ENCODE measurements around the gene GPANK1. TPM values are rescaled to one million over a fixed set of nuclear protein-coding genes. Genes with fewer than 3 reads are reported as not detected.

GPANK1 gene
- total RNA-seq, 1 donor from 2014 or later: 19.2 TPM

DNA sequence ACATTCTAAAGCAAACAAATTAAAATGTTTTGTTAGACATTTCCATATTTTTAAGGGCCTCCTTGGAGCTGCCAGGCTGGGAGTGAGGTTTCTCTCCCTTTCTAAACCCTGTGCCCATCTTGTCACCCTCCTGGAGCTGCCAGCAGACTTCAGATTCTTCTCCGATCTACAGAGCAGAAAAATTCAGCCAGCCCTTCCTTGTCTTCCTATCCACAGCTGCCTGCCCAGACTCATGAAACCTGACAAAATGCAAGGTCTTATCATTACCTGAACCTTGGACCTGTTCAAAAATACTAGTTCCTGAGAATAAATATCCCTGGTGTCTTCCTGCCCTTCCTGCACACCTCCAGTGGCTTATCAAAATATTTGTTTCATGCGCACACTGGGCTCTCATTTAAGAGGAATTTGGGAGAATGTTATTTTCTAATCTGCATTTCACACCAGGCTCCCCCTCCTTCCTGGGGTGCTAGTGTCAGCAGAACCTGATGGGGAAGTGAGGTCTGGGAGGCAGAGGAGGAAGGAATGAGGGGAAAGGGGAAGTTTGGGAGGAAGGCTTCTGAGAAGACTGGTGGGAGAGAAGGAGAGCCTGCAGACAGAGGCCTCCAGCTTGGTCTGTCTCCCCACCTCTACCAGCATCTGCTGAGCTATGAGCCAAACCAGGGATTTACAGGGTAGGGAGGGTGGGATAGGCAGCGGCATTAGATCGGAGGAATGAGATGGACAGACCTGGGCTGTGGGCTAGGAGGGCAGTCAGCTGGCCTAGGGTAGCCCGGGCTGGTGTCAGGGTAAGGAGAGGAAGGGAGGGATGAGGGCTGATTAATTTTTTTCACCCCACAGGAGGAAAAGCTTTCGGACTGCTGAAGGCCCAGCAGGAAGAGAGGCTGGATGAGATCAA lies 49.9 kb downstream of the GPANK1 start, which contains the start of gene AIF1:
TSS of gene AIF1 (plus strand) at position 551 of the 895 bp plus-strand sequence. CDS start at position 647, 96 bp downstream.
- no peak for DNase-seq
- TF ChIP-seq, protein P1, sequence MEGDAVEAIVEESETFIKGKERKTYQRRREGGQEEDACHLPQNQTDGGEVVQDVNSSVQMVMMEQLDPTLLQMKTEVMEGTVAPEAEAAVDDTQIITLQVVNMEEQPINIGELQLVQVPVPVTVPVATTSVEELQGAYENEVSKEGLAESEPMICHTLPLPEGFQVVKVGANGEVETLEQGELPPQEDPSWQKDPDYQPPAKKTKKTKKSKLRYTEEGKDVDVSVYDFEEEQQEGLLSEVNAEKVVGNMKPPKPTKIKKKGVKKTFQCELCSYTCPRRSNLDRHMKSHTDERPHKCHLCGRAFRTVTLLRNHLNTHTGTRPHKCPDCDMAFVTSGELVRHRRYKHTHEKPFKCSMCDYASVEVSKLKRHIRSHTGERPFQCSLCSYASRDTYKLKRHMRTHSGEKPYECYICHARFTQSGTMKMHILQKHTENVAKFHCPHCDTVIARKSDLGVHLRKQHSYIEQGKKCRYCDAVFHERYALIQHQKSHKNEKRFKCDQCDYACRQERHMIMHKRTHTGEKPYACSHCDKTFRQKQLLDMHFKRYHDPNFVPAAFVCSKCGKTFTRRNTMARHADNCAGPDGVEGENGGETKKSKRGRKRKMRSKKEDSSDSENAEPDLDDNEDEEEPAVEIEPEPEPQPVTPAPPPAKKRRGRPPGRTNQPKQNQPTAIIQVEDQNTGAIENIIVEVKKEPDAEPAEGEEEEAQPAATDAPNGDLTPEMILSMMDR (IDR thresholded peaks at IDR 0.05; ENCODE audit: borderline replicate concordance): no peak
- peak within 1 kb of the TSS; percentile 42 for H3K27ac ChIP-seq (replicated peaks)

DNA sequence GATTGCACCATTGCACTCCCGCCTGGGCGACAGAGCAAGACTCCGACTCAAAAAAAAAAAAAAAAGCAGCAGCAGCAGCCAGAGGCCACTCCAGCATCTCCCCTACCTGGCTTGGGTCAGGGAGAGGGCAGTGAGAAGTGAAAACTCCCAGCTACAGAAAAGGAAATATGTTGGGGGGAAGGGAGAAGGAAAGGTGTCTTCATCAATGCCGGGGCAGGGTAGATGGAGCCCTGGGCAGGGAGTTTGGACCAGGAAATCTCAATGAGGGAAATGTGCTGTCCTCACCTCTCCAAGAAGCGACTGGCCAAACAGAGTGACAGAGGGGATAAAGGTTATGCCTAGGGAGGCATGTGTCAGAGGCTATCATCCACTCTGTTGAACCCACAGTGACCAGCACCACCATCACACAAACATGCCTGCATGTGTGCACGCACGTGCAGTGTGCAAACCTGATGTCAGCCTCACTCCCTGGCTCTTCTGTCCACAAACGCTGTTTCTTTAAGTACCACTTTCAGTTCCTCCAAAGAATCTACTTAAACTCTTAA lies 50.6 kb downstream of the GPANK1 start:
- H3K27me3 ChIP-seq (ENCODE audit: low read depth): no peaks in the 10 kb centered on the region
- peak overlapping the region; percentile 42 for H3K27ac ChIP-seq (replicated peaks)
- DNase-seq: no peak
- H3K36me3 ChIP-seq: no peaks in the 10 kb centered on the region
- intact Hi-C loops (cut with micrococcal nuclease): no loop called here
- no peak overlapping the region for H3K4me3 ChIP-seq
- H3K4me1 ChIP-seq: peaks cover under 1% of the 10 kb centered on the region
- no peaks in the 10 kb centered on the region for H3K9me3 ChIP-seq (replicated peaks)
- TF ChIP-seq, protein P1 (IDR thresholded peaks at IDR 0.05; ENCODE audit: borderline replicate concordance): no peak

More for the DNA sequence above, 49.9 kb downstream of the GPANK1 start, which contains the start of gene AIF1:
- intact Hi-C loops (cut with micrococcal nuclease): no loop called here
- H3K4me1 ChIP-seq: peaks cover 6% of the 10 kb centered on the region
- no peaks in the 10 kb centered on the region for H3K9me3 ChIP-seq (replicated peaks)
- no peaks in the 10 kb centered on the region for H3K27me3 ChIP-seq (ENCODE audit: low read depth)
- no peaks in the 10 kb centered on the region for H3K36me3 ChIP-seq
- peak within 1 kb of the TSS; percentile 44 for H3K4me3 ChIP-seq

Small RNA genes within 50 kb of the gene (microRNA-seq; reads per million reads assigned to microRNA genes)
- gene MIR4646 (1.2 reads per million), gene MIR6832 (not detected)

Other genes with a start within 250 kb of the GPANK1 start
- gene MICB, start 166.9 kb downstream of the GPANK1 start, total RNA-seq: 1.1 TPM
- not detected for gene MCCD1, start 136.0 kb downstream of the GPANK1 start, total RNA-seq
- gene DDX39B, start 123.0 kb downstream of the GPANK1 start, total RNA-seq: 179 TPM
- 1.6 TPM for gene ATP6V1G2, start 118.4 kb downstream of the GPANK1 start, total RNA-seq
- 11.5 TPM for gene NFKBIL1, start 117.4 kb downstream of the GPANK1 start, total RNA-seq
- gene LTA, start 92.7 kb downstream of the GPANK1 start, total RNA-seq: not detected
- 0.47 TPM for gene TNF, start 89.4 kb downstream of the GPANK1 start, total RNA-seq
- gene LTB, start 82.6 kb downstream of the GPANK1 start, total RNA-seq: 0.25 TPM
- gene LST1, start 78.7 kb downstream of the GPANK1 start, total RNA-seq: 6.5 TPM
- not detected for gene NCR3, start 72.0 kb downstream of the GPANK1 start, total RNA-seq
- 15.2 TPM for gene AIF1, start 49.8 kb downstream of the GPANK1 start, total RNA-seq
- 82.4 TPM for gene PRRC2A, start 44.3 kb downstream of the GPANK1 start, total RNA-seq
- gene BAG6, start 12.3 kb downstream of the GPANK1 start, total RNA-seq: 260 TPM
- 2.4 TPM for gene APOM, start 9.1 kb downstream of the GPANK1 start, total RNA-seq
- 16.9 TPM for gene C6orf47, start 4.2 kb downstream of the GPANK1 start, total RNA-seq
- gene CSNK2B, start 1.1 kb upstream of the GPANK1 start, total RNA-seq: 105 TPM
- gene LY6G5B, start 5.0 kb upstream of the GPANK1 start, total RNA-seq: 4.4 TPM
- 1.5 TPM for gene LY6G5C, start 16.1 kb upstream of the GPANK1 start, total RNA-seq
- gene ABHD16A, start 38.3 kb upstream of the GPANK1 start, total RNA-seq: 29.6 TPM
- gene LY6G6F, start 41.9 kb upstream of the GPANK1 start, total RNA-seq: not detected
- not detected for gene LY6G6D, start 50.4 kb upstream of the GPANK1 start, total RNA-seq
- gene LY6G6C, start 56.7 kb upstream of the GPANK1 start, total RNA-seq: not detected
- 0.19 TPM for gene MPIG6B, start 58.4 kb upstream of the GPANK1 start, total RNA-seq
- gene DDAH2, start 64.3 kb upstream of the GPANK1 start, total RNA-seq: 36.1 TPM
- gene CLIC1, start 71.5 kb upstream of the GPANK1 start, total RNA-seq: 78.0 TPM
- gene MSH5, start 75.0 kb upstream of the GPANK1 start, total RNA-seq: 1.3 TPM
- gene SAPCD1, start 97.7 kb upstream of the GPANK1 start, total RNA-seq: not detected
- 14.7 TPM for gene VWA7, start 112.3 kb upstream of the GPANK1 start, total RNA-seq
- gene VARS1, start 130.8 kb upstream of the GPANK1 start, total RNA-seq: 20.0 TPM
- 19.4 TPM for gene LSM2, start 142.0 kb upstream of the GPANK1 start, total RNA-seq
- 2.2 TPM for gene HSPA1L, start 150.3 kb upstream of the GPANK1 start, total RNA-seq
- 271 TPM for gene HSPA1A, start 150.5 kb upstream of the GPANK1 start, total RNA-seq
- gene HSPA1B, start 162.7 kb upstream of the GPANK1 start, total RNA-seq: 184 TPM
- gene NEU1, start 197.8 kb upstream of the GPANK1 start, total RNA-seq: 26.0 TPM
- 0.08 TPM for gene SLC44A4, start 214.0 kb upstream of the GPANK1 start, total RNA-seq
- 15.6 TPM for gene EHMT2, start 232.7 kb upstream of the GPANK1 start, total RNA-seq
- 3.5 TPM for gene ZBTB12, start 237.1 kb upstream of the GPANK1 start, total RNA-seq